ENCODE measurements around the gene ITGB6.

The ITGB6 gene

DNA sequence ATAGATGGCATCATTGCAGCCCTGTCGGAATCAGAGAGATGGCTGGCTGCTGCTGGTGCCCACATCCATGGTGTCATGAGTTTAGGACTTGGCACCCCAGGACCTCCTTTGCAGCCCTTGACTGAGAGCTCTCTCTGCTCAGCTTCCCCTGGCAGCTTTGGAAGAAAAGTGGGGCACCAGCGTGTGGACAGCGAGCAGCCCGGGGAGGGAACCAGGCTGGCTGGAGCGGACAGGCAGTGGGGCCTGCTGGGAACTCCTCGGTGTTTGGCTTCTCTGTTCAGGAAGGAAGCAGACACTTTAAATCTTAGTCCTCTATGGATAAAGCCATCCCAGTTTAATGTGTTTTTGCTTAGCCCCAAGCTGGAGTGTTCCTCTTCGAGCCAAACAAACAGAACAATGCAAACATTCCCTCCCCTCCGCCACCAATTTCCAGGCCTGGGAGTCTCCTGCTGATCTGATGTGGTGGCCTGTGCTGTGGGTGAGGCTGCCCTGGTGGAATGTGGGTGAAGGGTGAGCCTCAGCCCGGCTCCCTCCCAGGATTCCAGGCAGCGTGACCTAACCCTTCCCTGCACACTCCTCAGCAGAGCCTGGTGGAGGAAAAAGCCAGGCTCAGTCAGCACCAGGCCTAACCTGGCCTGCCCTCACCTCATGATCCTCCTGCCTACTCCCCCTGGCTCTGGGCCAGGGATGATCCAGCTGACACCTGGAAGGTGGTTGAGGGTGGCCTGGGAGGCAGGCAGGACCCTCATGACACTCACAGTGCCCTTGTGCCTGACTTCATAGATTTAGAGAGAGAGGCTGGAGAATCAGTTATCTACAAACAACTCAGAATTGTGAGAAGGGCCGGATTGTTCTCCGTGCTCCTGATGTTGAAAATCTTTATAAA is 21.6 kb upstream of the ITGB6 start:
- in situ Hi-C loops (cut with MboI; ENCODE audit: low sequenced_read_pairs) = no loop called here

DNA sequence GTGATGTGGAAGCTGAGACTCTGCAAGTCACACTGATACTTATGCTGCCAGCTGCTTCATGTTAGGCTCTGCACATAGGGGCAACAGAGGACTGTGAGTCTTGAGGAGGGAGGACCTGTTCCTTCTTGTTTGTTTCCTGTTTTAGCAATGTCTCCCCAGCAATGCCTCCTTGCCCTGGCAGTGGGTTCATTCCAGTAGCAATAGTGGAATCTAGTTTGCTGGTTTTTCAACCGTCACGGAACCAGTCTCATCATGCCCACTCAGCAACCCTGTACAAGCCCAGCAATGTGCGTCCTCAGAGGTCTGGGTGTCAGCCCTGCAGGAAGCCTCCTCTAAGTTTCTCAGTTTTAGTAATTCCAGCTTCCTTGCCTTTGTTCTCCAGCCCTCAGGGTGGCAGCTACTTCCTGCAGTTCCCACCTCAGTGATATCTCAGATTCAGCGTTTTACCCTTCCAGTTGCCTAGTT is 20.5 kb upstream of the ITGB6 start:
- in situ Hi-C loops (cut with MboI; ENCODE audit: low sequenced_read_pairs) = no loop called here

- in situ Hi-C loops (cut with MboI; ENCODE audit: low sequenced_read_pairs) = no loop called here
Measured at GRCh38 chr2:160220026-160220425, 20.0 kb upstream of the ITGB6 start.

GRCh38 chr2:160214461-160215445 is 14.7 kb upstream of the ITGB6 start:
- in situ Hi-C loops (cut with MboI; ENCODE audit: low sequenced_read_pairs) = no loop called here

DNA sequence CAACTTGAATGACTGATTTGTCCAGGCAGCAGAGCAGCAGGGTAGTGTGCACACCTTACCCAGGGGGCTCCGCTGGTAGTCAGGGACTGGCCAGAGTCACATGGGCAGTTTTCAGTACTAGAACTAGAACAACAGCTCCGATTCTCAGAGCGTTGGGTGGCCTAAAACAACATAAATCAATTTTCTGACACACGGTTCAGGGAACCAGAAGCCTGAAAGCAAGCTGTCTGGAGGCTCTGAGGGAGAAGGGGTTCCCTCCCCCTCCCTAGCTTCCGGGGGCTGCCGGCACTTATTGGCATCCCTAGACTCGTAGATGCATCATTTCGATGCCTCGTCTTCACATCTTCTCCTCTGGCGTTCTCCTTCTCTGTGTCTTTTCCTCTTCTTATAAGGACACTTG is 13.4 kb upstream of the ITGB6 start:
- in situ Hi-C loops (cut with MboI; ENCODE audit: low sequenced_read_pairs) = no loop called here

DNA sequence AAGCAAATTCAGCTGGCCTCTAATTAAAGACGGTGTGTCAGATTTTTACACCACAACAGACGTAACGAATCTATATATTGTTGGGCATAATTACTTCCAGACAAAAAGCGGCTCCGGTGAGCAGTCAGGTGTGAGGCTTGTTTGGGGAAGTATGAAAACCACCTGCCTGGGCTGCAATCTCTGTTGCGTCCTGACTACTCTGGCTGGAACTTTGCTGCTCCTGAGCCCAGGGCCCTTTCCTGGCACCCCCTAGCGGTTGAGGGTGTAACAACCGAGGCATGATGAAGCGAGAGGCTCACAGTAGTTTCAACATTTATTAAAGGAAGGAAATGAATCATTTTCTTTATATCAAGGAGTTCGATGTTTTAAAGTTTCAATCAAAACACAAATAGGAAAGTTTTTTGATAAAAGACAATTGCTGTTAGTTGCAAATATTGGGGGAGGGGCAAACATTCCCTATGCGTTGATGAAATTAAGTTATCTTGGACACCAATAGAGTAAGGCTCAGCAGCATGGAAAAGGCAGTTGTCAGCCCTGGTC is 10.6 kb upstream of the ITGB6 start:
- in situ Hi-C loops (cut with MboI; ENCODE audit: low sequenced_read_pairs) = no loop called here

- in situ Hi-C loops (cut with MboI; ENCODE audit: low sequenced_read_pairs) = no loop called here
Measured at GRCh38 chr2:160209516-160209856, 9.4 kb upstream of the ITGB6 start.

DNA sequence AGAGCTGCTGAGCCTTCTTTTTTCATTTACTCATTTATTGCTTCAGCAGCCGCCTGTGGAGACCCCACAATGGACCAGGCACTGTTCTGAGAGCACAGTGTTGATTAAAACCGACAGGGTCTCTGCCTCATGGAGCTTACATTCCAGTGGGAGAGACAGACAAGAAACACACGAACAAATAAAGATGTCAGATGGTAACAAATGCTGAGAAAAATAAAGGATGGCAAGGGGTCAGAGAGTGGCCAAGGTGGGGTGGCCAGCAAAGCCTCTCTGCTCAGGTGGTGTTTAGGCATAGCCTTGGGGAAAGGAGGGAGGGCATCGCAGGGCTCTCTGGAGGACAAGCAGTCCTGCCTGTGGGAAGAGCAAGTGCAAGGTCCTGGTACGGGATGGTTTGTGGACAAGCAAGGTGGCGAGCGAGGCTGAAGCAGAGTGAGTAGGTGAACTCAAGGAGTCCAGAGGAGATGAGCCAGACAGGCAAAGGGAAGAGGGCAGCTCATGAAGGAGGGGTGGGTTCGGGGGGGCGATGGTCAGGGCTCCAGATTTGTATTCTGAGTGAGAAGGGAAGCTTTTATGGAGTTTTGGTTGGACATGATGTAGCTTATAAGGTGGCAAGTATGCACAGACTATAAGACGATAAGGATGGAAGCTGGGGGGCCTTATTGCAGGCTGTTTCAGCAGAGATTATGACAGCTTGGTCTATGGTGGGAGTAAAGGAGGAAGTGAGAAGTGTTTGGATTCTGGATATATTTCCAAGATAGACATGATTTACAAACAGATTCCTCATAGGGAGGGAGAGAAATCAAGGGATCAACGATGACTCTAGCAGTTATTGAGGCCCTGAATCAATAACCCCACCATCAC is 8.8 kb upstream of the ITGB6 start:
- in situ Hi-C loops (cut with MboI; ENCODE audit: low sequenced_read_pairs) = no loop called here

- in situ Hi-C loops (cut with MboI; ENCODE audit: low sequenced_read_pairs) = no loop called here
Measured at GRCh38 chr2:160207804-160208654, 8.0 kb upstream of the ITGB6 start.

- in situ Hi-C loops (cut with MboI; ENCODE audit: low sequenced_read_pairs) = no loop called here
Measured at GRCh38 chr2:160207271-160207670, 7.2 kb upstream of the ITGB6 start.

DNA sequence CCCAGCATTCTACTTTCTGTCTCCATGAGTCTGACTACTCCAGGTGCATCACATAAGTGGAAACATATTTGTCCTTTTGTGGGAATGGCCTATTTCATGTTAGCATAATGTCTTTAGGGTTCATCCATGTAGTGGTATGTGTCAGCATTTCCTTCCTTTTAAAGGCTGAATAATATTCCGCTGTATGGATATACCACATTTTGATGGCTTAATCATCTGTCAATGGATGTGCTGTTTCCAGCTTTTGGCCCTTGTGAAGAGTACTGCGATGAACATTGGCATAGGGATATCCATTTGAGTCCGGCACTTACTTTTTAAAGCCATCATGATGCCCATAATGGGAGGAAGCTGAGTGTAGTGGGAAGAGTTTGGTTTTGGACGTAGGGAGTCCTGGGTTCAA is 6.4 kb upstream of the ITGB6 start:
- in situ Hi-C loops (cut with MboI; ENCODE audit: low sequenced_read_pairs) = no loop called here

GRCh38 chr2:160205505-160205904 is 5.4 kb upstream of the ITGB6 start:
- in situ Hi-C loops (cut with MboI; ENCODE audit: low sequenced_read_pairs) = no loop called here

GRCh38 chr2:160203422-160203821 is 3.4 kb upstream of the ITGB6 start:
- in situ Hi-C loops (cut with MboI; ENCODE audit: low sequenced_read_pairs) = no loop called here

GRCh38 chr2:160203007-160203406 is 2.9 kb upstream of the ITGB6 start:
- in situ Hi-C loops (cut with MboI; ENCODE audit: low sequenced_read_pairs) = no loop called here

DNA sequence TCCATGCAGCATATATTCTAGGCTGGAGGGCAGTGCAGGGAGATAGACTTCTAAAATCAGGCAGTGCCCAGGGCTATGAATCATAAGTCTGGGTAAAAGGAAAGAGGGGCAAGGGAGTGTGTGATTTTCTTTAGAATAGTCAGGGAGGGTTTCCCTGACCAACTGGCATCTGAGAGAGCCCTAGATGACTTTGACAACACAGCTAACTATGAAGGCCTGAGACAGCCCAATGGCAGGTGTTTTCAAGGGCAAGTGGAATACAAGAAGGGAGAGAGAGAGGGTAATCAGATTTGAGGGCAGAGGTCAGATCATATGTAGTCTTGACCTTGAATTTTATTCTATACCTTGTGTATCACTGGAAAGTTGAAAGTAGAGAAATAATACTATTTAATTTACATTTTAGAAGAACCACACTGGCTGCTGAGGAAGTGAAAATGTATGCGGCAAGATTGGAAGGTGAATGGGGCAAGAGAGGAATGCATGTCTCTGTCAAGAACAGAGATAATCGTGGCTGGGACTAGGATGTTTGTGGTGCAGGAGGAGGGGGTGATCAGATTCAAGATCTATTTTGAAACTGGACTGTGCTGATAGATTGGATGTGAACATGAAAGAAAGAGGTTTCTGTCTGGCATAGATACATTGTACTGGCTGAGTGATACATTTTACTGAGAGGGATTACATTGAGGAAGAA is 1.9 kb upstream of the ITGB6 start:
- in situ Hi-C loops (cut with MboI; ENCODE audit: low sequenced_read_pairs) = no loop called here

- in situ Hi-C loops (cut with MboI; ENCODE audit: low sequenced_read_pairs) = no loop called here
Measured at GRCh38 chr2:160200921-160201320, 849 bp upstream of the ITGB6 start.

DNA sequence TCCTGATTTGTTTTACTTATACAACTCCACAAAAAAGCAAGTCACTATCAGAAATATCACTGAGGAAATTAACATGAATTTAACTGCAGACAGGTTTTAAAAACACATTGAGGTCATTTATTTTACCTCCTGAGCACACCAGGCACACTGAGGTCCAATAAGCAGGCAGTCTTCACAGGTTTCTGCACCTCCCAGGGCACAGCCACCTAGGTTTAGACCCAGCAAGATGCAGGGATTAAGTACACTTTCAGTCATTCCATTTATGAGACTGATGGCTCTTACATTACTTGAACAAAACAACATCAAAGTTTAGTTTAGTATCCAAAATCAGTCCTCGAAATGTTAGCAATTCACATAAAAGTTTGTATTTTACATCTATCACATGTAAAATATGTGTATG is 1.0 kb downstream of the ITGB6 start:
- in situ Hi-C loops (cut with MboI; ENCODE audit: low sequenced_read_pairs) = no loop called here

- in situ Hi-C loops (cut with MboI; ENCODE audit: low sequenced_read_pairs) = no loop called here
Measured at GRCh38 chr2:160197587-160197986, 2.5 kb downstream of the ITGB6 start.

DNA sequence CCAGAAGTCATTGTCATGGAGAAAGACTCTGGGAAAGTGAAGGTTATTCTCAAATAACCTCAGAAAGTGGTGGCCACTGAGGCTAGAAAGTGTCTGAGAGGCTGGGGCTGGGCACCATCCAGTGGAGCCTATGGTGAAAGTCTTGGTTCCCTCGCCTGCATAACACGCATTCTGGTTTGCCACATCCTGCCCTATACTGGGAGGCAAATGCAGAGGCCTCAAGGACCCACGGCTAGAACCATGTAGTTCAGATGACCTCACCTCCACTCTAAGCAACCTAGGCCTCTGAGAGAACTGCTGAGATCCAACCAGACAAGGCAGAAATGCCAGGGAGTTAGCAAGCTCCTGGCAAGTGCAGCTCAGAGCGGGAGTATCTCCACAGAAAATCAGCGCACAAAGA is 5.1 kb downstream of the ITGB6 start:
- in situ Hi-C loops (cut with MboI; ENCODE audit: low sequenced_read_pairs) = no loop called here

All from hTERT RPE-1 (cell line).